ENCODE data around the gene OXTR.
"Not testable (repeated sequence)": the region's sequence is repeated elsewhere in the genome, so short reads cannot be mapped to it uniquely, and the experiment has no call there.

OXTR gene

DNA sequence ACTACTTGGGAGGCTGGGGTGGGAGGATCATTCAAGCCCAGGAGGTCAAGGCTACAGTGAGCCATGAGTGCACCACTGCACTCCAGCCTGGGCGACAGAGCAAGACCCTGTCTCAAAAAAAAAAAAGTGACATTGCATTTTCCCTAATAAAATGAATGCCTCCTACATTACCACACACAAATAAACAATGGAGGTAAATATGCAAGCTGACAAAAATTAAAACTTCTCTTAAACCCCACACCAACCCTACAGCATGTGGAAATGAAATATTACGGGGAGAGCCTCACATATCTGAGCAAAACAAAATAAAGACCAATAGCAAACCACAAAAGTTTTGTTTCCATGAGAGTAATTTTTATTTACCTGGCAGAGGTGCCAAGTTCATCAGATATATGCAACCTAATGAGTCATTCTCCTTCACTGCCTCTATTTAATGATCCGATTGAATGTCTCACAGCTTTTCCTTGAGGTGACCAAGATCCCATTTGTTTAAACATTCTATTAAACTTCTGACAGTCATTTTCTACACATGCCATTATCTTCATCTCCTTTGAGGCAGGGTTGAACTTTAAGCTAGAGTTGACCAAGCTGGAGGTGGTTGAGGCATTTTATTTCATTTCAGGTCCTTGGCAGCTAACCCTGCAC, 45.2 kb downstream of the OXTR start:
- TF ChIP-seq EZH2 (optimal IDR thresholded peaks at IDR 0.05; ENCODE audit: low read depth, low read length), result no peak
- no peak for TF ChIP-seq EZH2phosphoT487 (IDR thresholded peaks at IDR 0.05; ENCODE audit: low read length)
- TF ChIP-seq, protein P1, sequence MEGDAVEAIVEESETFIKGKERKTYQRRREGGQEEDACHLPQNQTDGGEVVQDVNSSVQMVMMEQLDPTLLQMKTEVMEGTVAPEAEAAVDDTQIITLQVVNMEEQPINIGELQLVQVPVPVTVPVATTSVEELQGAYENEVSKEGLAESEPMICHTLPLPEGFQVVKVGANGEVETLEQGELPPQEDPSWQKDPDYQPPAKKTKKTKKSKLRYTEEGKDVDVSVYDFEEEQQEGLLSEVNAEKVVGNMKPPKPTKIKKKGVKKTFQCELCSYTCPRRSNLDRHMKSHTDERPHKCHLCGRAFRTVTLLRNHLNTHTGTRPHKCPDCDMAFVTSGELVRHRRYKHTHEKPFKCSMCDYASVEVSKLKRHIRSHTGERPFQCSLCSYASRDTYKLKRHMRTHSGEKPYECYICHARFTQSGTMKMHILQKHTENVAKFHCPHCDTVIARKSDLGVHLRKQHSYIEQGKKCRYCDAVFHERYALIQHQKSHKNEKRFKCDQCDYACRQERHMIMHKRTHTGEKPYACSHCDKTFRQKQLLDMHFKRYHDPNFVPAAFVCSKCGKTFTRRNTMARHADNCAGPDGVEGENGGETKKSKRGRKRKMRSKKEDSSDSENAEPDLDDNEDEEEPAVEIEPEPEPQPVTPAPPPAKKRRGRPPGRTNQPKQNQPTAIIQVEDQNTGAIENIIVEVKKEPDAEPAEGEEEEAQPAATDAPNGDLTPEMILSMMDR (IDR thresholded peaks at IDR 0.05; ENCODE audit: low read length), result no peak
- DNase-seq, result no peak
- Histone ChIP-seq H3F3A (ENCODE audit: insufficient read depth, low read length) (no peaks in the 10 kb centered on the region), H3K4me2 (ENCODE audit: low read depth, low read length) (no peak overlapping the region), H3K27ac (ENCODE audit: low read length) (no peak overlapping the region), H3K4me1 (ENCODE audit: low read length) (no peaks in the 10 kb centered on the region), H3K79me2 (ENCODE audit: low read length) (no peaks in the 10 kb centered on the region), H4K20me1 (ENCODE audit: insufficient read depth, low read length) (no peaks in the 10 kb centered on the region), H3K36me3 (replicated peaks; ENCODE audit: insufficient read depth, low read length) (no peaks in the 10 kb centered on the region), H3K9ac (ENCODE audit: low read length) (no peak overlapping the region), H3K9me2 (replicated peaks; ENCODE audit: insufficient read depth, low read length) (no peaks in the 10 kb centered on the region), H3K27me3 (replicated peaks; ENCODE audit: insufficient read depth, low read length) (no peaks in the 10 kb centered on the region), H3K9me3 (replicated peaks; ENCODE audit: insufficient read depth, low read length) (no peaks in the 10 kb centered on the region), H3K4me3 (ENCODE audit: low read length) (no peak overlapping the region), H2AFZ (ENCODE audit: low read length) (no peak overlapping the region)

DNA sequence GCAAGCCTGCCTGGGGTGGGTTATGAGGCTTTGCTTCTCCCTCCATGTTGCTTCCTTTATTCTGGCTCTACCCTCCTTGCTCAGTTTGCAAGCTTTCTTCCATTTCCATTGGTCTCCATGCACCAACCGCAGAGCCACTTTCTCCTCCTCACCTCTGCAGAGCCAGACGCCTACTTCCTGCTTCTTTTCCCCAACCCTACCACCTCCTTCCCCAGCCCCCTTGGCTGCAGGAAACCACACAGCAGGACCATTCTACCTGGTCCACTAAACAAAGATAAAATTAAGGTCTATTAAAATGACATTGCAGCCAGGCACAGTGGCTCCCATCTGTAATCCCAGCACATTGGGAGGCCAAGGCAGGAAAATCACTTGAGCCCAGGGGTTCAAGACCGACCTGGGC, 45.8 kb downstream of the OXTR start:
- H3K4me1 ChIP-seq (ENCODE audit: low read length), result no peaks in the 10 kb centered on the region
- H3K27me3 ChIP-seq (replicated peaks; ENCODE audit: insufficient read depth, low read length), result no peaks in the 10 kb centered on the region
- H3K4me2 ChIP-seq (ENCODE audit: low read depth, low read length), result no peak overlapping the region
- TF ChIP-seq, protein P1 (IDR thresholded peaks at IDR 0.05; ENCODE audit: low read length), result no peak
- no peak for TF ChIP-seq EZH2phosphoT487 (IDR thresholded peaks at IDR 0.05; ENCODE audit: low read length)
- H3K9me2 ChIP-seq (replicated peaks; ENCODE audit: insufficient read depth, low read length), result no peaks in the 10 kb centered on the region
- H4K20me1 ChIP-seq (ENCODE audit: insufficient read depth, low read length), result no peaks in the 10 kb centered on the region
- H3K27ac ChIP-seq (ENCODE audit: low read length), result no peak overlapping the region
- H3K36me3 ChIP-seq (replicated peaks; ENCODE audit: insufficient read depth, low read length), result no peaks in the 10 kb centered on the region
- H3F3A ChIP-seq (ENCODE audit: insufficient read depth, low read length), result no peaks in the 10 kb centered on the region
- no peak overlapping the region for H3K4me3 ChIP-seq (ENCODE audit: low read length)
- no peak overlapping the region for H2AFZ ChIP-seq (ENCODE audit: low read length)
- no peaks in the 10 kb centered on the region for H3K79me2 ChIP-seq (ENCODE audit: low read length)
- H3K9me3 ChIP-seq (replicated peaks; ENCODE audit: insufficient read depth, low read length), result no peaks in the 10 kb centered on the region
- DNase-seq, result no peak
- no peak overlapping the region for H3K9ac ChIP-seq (ENCODE audit: low read length)

DNA sequence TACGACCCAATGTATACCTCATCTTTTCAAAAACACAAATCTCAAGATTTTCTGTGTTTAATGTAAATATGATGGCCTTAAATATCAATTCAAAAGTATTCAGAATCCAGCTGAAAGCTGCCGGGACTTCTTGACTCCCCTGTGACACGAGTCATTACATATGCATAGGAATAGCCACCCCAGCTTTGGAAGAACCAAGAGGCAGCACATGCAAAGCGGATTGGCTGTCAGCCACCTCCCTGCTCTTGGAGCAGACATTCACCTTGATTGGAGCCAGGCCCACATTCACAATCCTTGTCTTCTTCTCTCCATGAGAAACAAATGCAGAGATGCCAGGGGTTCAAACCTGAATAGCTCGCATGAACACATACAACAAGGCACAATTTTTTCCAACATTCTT, 46.6 kb downstream of the OXTR start:
- Histone ChIP-seq H4K20me1 (ENCODE audit: insufficient read depth, low read length) (no peaks in the 10 kb centered on the region), H3K9me2 (replicated peaks; ENCODE audit: insufficient read depth, low read length) (no peaks in the 10 kb centered on the region), H3K4me3 (ENCODE audit: low read length) (no peak overlapping the region), H3F3A (ENCODE audit: insufficient read depth, low read length) (no peaks in the 10 kb centered on the region), H2AFZ (ENCODE audit: low read length) (no peak overlapping the region), H3K36me3 (replicated peaks; ENCODE audit: insufficient read depth, low read length) (no peaks in the 10 kb centered on the region), H3K9ac (ENCODE audit: low read length) (no peak overlapping the region), H3K79me2 (ENCODE audit: low read length) (no peaks in the 10 kb centered on the region), H3K4me1 (ENCODE audit: low read length) (no peaks in the 10 kb centered on the region), H3K9me3 (replicated peaks; ENCODE audit: insufficient read depth, low read length) (no peaks in the 10 kb centered on the region), H3K27ac (ENCODE audit: low read length) (no peak overlapping the region), H3K27me3 (replicated peaks; ENCODE audit: insufficient read depth, low read length) (no peaks in the 10 kb centered on the region), H3K4me2 (ENCODE audit: low read depth, low read length) (no peak overlapping the region)
- TF ChIP-seq EZH2 (optimal IDR thresholded peaks at IDR 0.05; ENCODE audit: low read depth, low read length), result no peak
- TF ChIP-seq, protein P1 (IDR thresholded peaks at IDR 0.05; ENCODE audit: low read length), result no peak
- no peak for TF ChIP-seq EZH2phosphoT487 (IDR thresholded peaks at IDR 0.05; ENCODE audit: low read length)
- DNase-seq, result no peak

DNA sequence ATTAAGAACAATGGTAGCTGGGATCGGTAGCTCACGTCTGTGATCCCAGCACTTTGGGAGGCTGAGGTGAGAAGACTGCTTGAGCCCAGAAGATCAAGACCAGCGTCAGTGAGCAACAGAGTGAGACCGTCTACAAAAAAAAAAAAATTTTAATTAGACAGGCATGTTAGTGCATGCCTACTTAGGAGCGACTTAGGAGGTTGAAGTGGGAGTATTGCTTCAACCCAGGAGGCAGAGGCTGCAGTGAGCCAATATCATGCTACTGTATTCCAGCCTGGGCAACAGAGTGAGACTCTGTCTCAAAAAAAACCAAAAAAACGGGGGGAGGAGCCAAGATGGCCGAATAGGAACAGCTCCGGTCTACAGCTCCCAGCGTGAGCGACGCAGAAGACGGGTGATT, 53.7 kb downstream of the OXTR start:
- H3K4me3 ChIP-seq (ENCODE audit: low read length); H3K9me2 ChIP-seq (replicated peaks; ENCODE audit: insufficient read depth, low read length); H3K4me1 ChIP-seq (ENCODE audit: low read length); H3K79me2 ChIP-seq (ENCODE audit: low read length); H3K9me3 ChIP-seq (replicated peaks; ENCODE audit: insufficient read depth, low read length); H3K9ac ChIP-seq (ENCODE audit: low read length); H2AFZ ChIP-seq (ENCODE audit: low read length); H4K20me1 ChIP-seq (ENCODE audit: insufficient read depth, low read length); H3K4me2 ChIP-seq (ENCODE audit: low read depth, low read length); H3F3A ChIP-seq (ENCODE audit: insufficient read depth, low read length); H3K36me3 ChIP-seq (replicated peaks; ENCODE audit: insufficient read depth, low read length); DNase-seq; H3K27ac ChIP-seq (ENCODE audit: low read length); H3K27me3 ChIP-seq (replicated peaks; ENCODE audit: insufficient read depth, low read length): not testable (repeated sequence)
